GM21619 (cell line): ENCODE measurements around the gene MRTFB.
"Not testable (repeated sequence)": the region's sequence is repeated elsewhere in the genome, so short reads cannot be mapped to it uniquely, and the experiment has no call there.

Experiments
- ATAC-seq: cut with Tn5 transposase; IDR thresholded peaks from one replicate; pipeline ENCODE4 v1.9.1; 2021; ENCODE audit not compliant: unreplicated experiment

Gene MRTFB, protein sequence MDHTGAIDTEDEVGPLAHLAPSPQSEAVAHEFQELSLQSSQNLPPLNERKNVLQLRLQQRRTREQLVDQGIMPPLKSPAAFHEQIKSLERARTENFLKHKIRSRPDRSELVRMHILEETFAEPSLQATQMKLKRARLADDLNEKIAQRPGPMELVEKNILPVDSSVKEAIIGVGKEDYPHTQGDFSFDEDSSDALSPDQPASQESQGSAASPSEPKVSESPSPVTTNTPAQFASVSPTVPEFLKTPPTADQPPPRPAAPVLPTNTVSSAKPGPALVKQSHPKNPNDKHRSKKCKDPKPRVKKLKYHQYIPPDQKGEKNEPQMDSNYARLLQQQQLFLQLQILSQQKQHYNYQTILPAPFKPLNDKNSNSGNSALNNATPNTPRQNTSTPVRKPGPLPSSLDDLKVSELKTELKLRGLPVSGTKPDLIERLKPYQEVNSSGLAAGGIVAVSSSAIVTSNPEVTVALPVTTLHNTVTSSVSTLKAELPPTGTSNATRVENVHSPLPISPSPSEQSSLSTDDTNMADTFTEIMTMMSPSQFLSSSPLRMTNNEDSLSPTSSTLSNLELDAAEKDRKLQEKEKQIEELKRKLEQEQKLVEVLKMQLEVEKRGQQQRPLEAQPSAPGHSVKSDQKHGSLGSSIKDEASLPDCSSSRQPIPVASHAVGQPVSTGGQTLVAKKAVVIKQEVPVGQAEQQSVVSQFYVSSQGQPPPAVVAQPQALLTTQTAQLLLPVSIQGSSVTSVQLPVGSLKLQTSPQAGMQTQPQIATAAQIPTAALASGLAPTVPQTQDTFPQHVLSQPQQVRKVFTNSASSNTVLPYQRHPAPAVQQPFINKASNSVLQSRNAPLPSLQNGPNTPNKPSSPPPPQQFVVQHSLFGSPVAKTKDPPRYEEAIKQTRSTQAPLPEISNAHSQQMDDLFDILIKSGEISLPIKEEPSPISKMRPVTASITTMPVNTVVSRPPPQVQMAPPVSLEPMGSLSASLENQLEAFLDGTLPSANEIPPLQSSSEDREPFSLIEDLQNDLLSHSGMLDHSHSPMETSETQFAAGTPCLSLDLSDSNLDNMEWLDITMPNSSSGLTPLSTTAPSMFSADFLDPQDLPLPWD

GRCh38 chr16:14070877-14071575 lies at the start of gene MRTFB:
TSS of gene MRTFB (plus strand) at chr16:14071319. CDS start at chr16:14140607, 69,288 bp downstream.
- ATAC-seq = peak; percentile 81

DNA sequence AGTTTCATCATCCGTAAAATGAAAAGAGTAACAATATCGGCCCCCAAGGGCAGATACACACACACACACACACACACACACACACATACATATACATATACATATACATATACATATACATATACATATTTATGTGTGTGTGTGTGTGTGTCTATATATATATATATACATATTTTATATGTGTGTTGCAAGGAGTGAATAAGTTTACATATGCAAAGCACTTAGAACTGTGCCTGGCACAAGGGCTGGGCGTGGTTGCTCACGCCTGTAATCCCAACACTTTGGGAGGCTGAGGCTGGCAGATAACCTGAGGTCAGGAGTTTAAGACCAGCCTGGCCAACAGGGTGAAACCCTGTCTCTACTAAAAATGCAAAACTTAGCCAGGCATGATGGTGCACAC lies 47.6 kb upstream of the MRTFB start:
- ATAC-seq = not testable (repeated sequence)

DNA sequence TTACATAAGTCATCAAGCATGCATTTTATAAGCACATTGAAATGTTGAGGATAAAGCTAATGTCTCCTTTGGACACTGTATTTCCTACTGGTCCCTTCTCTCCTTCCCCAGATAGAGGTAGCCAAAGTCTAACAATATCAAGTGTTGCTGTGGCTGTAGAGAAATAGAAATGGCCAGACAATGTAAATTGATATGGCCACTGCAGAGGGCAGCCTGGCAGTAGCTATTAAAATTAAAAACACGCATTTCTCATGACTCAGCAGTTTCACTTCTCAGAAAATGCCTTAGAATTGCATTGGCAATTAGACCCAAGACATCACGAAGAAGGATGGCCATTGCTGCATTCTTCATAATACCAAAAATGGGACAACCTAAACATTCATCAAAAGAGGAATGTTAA lies 46.8 kb upstream of the MRTFB start:
- ATAC-seq = no peak

GRCh38 chr16:14026572-14027285 lies 44.4 kb upstream of the MRTFB start:
- ATAC-seq = no peak

DNA sequence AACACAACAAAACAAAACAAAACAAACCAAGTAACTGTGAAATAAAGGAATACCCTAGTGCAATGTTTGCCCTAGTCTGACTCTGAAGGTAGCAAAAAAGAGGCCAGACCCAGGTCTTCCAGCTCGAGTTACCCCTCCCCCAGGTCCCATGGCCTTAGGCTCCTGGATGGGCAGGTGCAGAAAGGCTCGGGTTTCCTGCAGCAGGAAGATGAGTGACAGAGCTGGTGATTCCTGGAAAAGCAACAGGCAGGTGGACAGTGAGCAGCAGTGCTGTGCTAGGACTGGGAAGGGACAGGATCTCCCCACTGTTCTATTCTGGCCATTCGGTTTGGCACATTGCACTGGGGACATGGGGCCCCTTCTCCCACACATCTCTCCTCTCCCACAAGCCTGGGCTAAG lies 42.9 kb upstream of the MRTFB start:
- ATAC-seq = no peak

- no peak for ATAC-seq
Observed at GRCh38 chr16:14029658-14030057, 41.5 kb upstream of the MRTFB start.

DNA sequence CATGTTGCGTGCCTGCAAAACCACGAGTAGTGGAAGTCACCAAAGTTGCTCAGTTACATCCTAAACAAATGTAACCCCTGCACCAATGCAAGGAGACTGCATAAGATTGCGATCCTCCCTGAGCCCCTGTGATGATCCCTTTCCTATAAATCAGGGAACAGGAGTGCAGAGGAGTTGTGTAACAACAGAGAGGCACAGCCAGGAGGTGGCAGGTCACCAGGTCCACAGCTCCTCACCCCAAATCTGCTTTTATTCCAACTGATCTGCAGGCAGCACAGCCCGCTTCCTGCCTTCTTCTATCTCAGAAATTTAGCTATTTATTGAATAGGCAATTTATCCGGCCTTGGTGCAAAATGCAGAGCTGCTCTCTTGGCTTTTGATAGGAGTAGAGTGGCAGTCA lies 36.0 kb upstream of the MRTFB start:
- ATAC-seq = no peak

DNA sequence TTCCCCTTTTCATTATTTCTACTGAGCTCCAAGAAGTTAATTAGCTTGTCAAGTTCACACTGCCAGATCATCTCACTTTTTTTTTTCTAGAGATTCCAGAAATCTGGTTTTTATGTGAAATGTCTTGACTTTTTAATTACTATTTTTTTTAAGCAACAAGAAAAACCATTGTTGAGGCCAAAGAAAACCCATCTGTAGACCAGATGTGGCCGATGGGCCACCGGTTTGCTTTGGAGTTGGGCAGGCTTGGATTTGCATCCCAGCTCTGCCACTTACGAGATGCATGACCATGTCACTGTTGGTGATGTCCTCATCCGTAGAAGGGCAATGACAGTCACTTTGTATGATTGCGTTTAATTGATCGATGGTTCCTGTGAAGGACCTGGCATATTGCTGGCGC lies 34.2 kb upstream of the MRTFB start:
- no peak for ATAC-seq

DNA sequence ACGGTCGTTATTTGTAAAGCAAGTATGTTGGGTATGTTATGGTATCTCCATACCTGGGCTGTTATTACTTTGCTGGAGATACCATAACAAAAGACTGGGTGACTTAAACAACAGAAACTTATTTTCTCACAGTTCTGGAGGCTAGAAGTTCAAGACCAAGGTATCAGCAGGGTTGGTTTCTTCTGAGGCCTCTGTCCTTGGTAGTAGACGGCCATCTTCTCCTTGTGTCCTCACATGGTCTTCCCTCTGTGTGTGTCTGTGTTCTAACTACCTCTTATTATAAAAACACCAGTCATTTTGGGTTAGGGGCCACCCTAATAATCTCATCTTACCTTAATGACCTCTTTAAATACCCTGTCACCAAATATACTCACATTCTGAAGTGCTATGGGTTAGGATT lies 33.2 kb upstream of the MRTFB start:
- ATAC-seq = no peak

- ATAC-seq = no peak
Observed at GRCh38 chr16:14041164-14041563, 30.0 kb upstream of the MRTFB start.

GRCh38 chr16:14042706-14043105 lies 28.4 kb upstream of the MRTFB start:
- no peak for ATAC-seq

- no peak for ATAC-seq
Observed at GRCh38 chr16:14043278-14043677, 27.8 kb upstream of the MRTFB start.

DNA sequence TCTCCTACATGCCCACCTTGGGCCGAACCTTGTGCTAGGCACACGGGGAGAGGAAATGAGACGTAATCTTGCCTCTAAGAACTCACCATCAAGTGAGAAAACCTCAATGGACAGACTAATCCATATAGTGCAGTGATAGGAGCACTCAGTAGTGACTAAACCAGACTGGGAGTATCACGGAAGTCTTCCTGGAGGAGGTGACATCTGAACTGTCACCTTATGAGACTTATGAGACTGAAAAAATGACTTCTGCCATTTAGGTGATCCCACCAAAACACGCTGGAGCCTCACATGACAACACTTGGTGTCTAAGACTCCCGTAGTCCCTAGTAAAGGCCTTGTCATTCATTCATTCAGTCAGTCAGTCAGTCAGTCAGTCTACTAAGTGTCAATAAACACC lies 27.3 kb upstream of the MRTFB start:
- no peak for ATAC-seq

DNA sequence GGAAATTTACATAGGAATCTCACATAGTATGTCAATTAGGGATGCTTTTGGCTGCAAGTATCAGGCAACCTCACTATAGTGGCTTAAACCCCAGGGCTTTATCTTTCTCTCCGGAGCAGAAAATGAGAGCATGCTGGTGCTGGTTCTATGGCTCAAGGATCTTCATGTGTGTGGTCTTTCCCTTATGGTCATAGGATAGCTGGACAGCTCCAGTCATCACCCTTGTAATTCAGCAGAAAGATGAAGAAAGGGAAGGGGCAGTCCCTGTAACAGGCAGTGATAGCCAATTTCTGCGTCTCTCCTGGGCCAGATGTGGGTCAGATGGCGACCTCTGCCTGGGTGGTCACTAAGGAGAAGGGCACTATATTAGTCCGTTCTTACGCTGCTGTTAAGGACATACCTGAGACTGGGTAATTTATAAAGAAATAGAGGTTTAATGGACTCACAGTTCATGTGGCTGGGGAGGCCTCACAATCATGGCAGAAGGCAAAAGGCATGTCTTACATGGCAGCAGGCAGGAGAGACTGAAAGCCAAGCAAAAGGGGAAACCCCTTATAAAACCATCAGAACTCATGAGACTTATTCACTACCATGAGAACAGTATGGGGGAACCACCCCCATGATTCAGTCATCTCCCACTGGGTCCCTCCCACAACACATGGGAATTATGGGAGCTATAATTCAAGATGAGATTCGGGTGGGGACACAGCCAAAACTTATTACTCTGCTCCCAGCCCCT lies 23.8 kb upstream of the MRTFB start:
- ATAC-seq = not testable (repeated sequence)

GRCh38 chr16:14050291-14051027 lies 20.7 kb upstream of the MRTFB start:
- no peak for ATAC-seq

GRCh38 chr16:14051103-14051729 lies 19.9 kb upstream of the MRTFB start:
- ATAC-seq = no peak

- ATAC-seq = no peak
Observed at GRCh38 chr16:14056970-14057369, 14.1 kb upstream of the MRTFB start.

DNA sequence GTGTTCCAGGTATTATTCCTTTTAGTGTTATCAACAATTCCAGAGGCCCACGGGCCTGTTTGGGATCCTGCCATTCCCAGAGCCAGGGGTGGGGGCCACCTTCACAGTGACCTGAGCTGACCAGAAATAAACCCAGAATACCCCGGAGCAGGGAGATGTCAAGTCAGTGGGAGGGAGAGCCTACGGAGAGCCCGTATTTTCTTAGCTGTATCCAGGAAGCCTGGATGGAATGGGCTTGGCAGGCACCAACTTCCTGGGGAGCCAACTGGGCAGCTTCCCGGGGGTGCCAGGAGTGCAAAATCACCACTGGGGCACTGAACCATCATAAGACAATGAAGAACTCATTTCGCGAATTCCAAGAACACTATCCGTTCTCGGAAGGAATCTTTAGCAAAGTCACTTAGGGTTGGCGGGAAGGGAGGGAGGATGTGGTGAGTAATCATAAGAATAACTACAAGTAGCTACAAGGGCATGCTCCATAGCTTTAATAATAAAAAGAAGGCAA lies 13.2 kb upstream of the MRTFB start:
- no peak for ATAC-seq
